ENCODE measurements around the gene CAPZA2. TPM values are rescaled to one million over a fixed set of nuclear protein-coding genes. Genes with fewer than 3 reads are reported as not detected.

Gene CAPZA2
- total and polyA plus RNA-seq, 9 of the 15 experiments (the other 6 are each of a cell fraction or from before 2014, with no cell fraction given), result 67.0 to 524 (median 176) TPM

DNA sequence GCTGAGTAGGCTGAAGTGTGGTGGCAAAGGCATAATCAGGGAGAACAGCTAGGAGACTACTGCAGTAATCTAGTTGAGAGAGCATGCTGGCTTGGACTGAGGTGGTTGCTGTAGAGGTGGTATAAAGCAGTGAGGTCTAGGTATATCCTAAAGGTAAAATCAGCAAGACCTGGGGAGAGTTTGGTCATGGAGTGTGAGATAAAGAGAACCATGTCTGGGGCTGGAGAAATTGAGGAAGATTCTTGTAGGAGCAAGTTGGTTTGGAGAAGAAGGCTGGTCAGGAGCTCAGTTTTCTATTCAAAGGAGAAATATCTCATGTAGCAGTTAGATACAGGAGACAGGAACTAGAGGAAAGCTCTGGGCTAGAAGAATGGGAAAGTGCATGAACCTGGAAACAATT lies 58.0 kb downstream of the CAPZA2 start:
- no peak overlapping the region for H3K27ac ChIP-seq (ENCODE audit: extremely low read depth, low read depth, low read length)
- no peaks in the 10 kb centered on the region for H3K27me3 ChIP-seq (ENCODE audit: control insufficient read depth in 2 of 2, insufficient read depth in 2 of 2, low read length in 2 of 2)
- no peaks in the 10 kb centered on the region for H3K9me3 ChIP-seq (replicated peaks; ENCODE audit: control insufficient read depth, insufficient read depth, low read depth, low read length)
- DNase-seq (ENCODE audit: extremely low read depth in 1 of 4, low spot score in 3 of 4) (no peak), ATAC-seq (peak; percentile 19; the same call in 2 of the 3 replicates), FAIRE-seq (no peak)
- TF ChIP-seq, protein P1, sequence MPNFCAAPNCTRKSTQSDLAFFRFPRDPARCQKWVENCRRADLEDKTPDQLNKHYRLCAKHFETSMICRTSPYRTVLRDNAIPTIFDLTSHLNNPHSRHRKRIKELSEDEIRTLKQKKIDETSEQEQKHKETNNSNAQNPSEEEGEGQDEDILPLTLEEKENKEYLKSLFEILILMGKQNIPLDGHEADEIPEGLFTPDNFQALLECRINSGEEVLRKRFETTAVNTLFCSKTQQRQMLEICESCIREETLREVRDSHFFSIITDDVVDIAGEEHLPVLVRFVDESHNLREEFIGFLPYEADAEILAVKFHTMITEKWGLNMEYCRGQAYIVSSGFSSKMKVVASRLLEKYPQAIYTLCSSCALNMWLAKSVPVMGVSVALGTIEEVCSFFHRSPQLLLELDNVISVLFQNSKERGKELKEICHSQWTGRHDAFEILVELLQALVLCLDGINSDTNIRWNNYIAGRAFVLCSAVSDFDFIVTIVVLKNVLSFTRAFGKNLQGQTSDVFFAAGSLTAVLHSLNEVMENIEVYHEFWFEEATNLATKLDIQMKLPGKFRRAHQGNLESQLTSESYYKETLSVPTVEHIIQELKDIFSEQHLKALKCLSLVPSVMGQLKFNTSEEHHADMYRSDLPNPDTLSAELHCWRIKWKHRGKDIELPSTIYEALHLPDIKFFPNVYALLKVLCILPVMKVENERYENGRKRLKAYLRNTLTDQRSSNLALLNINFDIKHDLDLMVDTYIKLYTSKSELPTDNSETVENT (CRISPR knock-in tag; IDR thresholded peaks at IDR 0.05), result no peak
- TF ChIP-seq POLR2A (conservative IDR thresholded peaks at IDR 0.05) (peak; percentile 59), ZNF57 (CRISPR knock-in tag; IDR thresholded peaks at IDR 0.05) (no peak)
- no peak overlapping the region for H3K9ac ChIP-seq (ENCODE audit: insufficient read depth in 1 of 2, low read depth in 2 of 2, low read length in 2 of 2)
- intact Hi-C loops (cut with micrococcal nuclease) (no loop called here), in situ Hi-C loops (cut with MboI) (no loop called here)
- H4K20me1 ChIP-seq (replicated peaks; ENCODE audit: control insufficient read depth, insufficient read depth, low read length), result no peaks in the 10 kb centered on the region
- H3K36me3 ChIP-seq (ENCODE audit: control insufficient read depth, insufficient read depth, low read length), result peaks cover 29% of the 10 kb centered on the region
- H3K4me1 ChIP-seq (replicated peaks in 1 of 2; ENCODE audit: control insufficient read depth in 2 of 2, insufficient read depth in 2 of 2, low read length in 2 of 2), result no peaks in the 10 kb centered on the region
- no peak overlapping the region for H3K4me2 ChIP-seq (ENCODE audit: insufficient read depth, low read length)
- ChIA-PET POLR2A (interaction anchor here (0.8 to 1.7 kb wide), 4 partner anchors 10 to 33 kb away, joined by 3 to 7 read pairs (median 4); no protein-coding TSS in a partner anchor), CTCF (ENCODE audit: low intra/inter-chr PET ratio) (no interaction called here)
- no TSS peak for BruUV-seq (replicated peaks)
- no peaks in the 10 kb centered on the region for H3K9me1 ChIP-seq (ENCODE audit: control insufficient read depth, insufficient read depth, low read length)
- H3K79me2 ChIP-seq (ENCODE audit: control insufficient read depth, insufficient read depth, low read length), result no peaks in the 10 kb centered on the region
- no peak overlapping the region for H3K4me3 ChIP-seq
- no peak overlapping the region for H2AFZ ChIP-seq (ENCODE audit: low read depth, low read length)

GRCh38 chr7:116922545-116922944 lies 60.2 kb downstream of the CAPZA2 start:
- Histone ChIP-seq H3K9ac (ENCODE audit: insufficient read depth in 1 of 2, low read depth in 2 of 2, low read length in 2 of 2) (no peak overlapping the region), H3K27me3 (ENCODE audit: control insufficient read depth in 2 of 2, insufficient read depth in 2 of 2, low read length in 2 of 2) (no peaks in the 10 kb centered on the region), H3K4me2 (ENCODE audit: insufficient read depth, low read length) (no peak overlapping the region), H3K9me1 (ENCODE audit: control insufficient read depth, insufficient read depth, low read length) (no peaks in the 10 kb centered on the region), H2AFZ (ENCODE audit: low read depth, low read length) (no peak overlapping the region), H3K4me1 (replicated peaks in 1 of 2; ENCODE audit: control insufficient read depth in 2 of 2, insufficient read depth in 2 of 2, low read length in 2 of 2) (no peaks in the 10 kb centered on the region), H4K20me1 (replicated peaks; ENCODE audit: control insufficient read depth, insufficient read depth, low read length) (no peaks in the 10 kb centered on the region), H3K9me3 (replicated peaks; ENCODE audit: control insufficient read depth, insufficient read depth, low read depth, low read length) (no peaks in the 10 kb centered on the region), H3K79me2 (ENCODE audit: control insufficient read depth, insufficient read depth, low read length) (no peaks in the 10 kb centered on the region), H3K36me3 (ENCODE audit: control insufficient read depth, insufficient read depth, low read length) (peaks cover 12% of the 10 kb centered on the region), H3K4me3 (no peak overlapping the region), H3K27ac (ENCODE audit: extremely low read depth, low read depth, low read length) (no peak overlapping the region)
- peak; percentile 95 for TF ChIP-seq ZNF24 (IDR thresholded peaks at IDR 0.05)
- TF ChIP-seq KAT8 (IDR thresholded peaks at IDR 0.05; ENCODE audit: low read depth), result no peak
- BruUV-seq (replicated peaks), result no TSS peak
- ChIA-PET CTCF (ENCODE audit: low intra/inter-chr PET ratio) (no interaction called here), POLR2A (interaction anchor here (0.8 to 1.3 kb wide), 2 partner anchors 13 to 31 kb away, joined by 3 read pairs; partner anchors contain the start of gene ST7)
- WGBS (ENCODE audit: insufficient coverage, low coverage, missing lambda C conversion rate), result 51% methylated on average over 5 of the region's 5 CpGs
- FAIRE-seq (no peak), DNase-seq (ENCODE audit: extremely low read depth in 1 of 4, low spot score in 3 of 4) (no peak), ATAC-seq (no peak)
- in situ Hi-C loops (cut with MboI) (no loop called here), intact Hi-C loops (cut with micrococcal nuclease) (no loop called here)

All from K562 (cell line).